ENCODE data around the gene SLC6A20. TPM values are rescaled to one million over a fixed set of nuclear protein-coding genes. Genes with fewer than 3 reads are reported as not detected.

The SLC6A20 gene
- total RNA-seq, 2 donors from 2014 or later = not detected

DNA sequence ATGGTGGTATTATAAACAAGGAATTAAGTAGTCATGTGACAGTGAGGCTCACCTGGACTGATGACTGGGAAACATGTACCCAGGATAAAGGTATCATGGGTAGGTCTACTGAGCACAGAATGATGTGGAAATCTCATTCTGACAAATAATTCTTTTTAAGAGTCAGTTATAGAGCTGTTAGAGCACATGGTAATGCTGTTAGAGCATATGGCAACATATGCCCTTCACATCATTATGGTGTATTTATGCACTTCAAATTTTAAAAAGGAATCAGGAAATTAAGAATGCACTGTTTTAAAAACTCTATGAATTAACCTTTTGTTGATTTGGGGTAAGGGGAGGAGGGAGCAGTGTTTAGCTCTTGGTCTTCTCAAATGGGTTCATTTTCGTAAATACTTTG lies 1.7 kb downstream of the SLC6A20 start:
- Histone ChIP-seq H3K27me3 (peaks cover 0 to 9% of the 10 kb centered on the region in 2 donors), H3K36me3 (no peaks in the 10 kb centered on the region), H3K4me1 (peaks cover 0 to 11% of the 10 kb centered on the region in 2 donors), H3K27ac (no peak overlapping the region), H3K4me3 (no peak overlapping the region), H3K9me3 (peaks cover 0 to 6% of the 10 kb centered on the region in 2 donors)
- TF ChIP-seq, protein P1, sequence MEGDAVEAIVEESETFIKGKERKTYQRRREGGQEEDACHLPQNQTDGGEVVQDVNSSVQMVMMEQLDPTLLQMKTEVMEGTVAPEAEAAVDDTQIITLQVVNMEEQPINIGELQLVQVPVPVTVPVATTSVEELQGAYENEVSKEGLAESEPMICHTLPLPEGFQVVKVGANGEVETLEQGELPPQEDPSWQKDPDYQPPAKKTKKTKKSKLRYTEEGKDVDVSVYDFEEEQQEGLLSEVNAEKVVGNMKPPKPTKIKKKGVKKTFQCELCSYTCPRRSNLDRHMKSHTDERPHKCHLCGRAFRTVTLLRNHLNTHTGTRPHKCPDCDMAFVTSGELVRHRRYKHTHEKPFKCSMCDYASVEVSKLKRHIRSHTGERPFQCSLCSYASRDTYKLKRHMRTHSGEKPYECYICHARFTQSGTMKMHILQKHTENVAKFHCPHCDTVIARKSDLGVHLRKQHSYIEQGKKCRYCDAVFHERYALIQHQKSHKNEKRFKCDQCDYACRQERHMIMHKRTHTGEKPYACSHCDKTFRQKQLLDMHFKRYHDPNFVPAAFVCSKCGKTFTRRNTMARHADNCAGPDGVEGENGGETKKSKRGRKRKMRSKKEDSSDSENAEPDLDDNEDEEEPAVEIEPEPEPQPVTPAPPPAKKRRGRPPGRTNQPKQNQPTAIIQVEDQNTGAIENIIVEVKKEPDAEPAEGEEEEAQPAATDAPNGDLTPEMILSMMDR (IDR thresholded peaks at IDR 0.05) = no peak
- DNase-seq (ENCODE audit: low spot score) = no peak

DNA sequence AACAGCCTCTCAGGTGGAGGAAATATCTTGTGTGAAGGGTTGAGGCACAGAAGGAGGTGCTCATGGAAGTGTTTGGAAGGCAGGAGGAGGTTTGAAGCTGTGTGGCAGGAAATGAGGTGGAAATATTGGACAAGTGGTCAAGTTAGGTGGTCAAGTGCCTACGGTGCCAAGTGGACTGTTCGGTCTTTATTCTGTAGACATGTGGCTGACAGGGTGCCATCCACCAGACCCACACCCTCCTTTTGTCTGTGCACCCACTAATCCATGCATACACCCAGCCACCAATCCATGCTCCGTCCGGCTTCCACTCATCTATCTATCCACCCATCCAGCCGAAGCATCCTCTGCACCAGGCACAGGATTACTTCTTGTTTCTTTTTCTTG lies 2.2 kb downstream of the SLC6A20 start:
- Histone ChIP-seq H3K4me3 (no peak overlapping the region), H3K36me3 (no peaks in the 10 kb centered on the region), H3K27me3 (peaks cover 0 to 9% of the 10 kb centered on the region in 2 donors), H3K4me1 (peaks cover 0 to 11% of the 10 kb centered on the region in 2 donors), H3K9me3 (peaks cover 0 to 11% of the 10 kb centered on the region in 2 donors), H3K27ac (no peak overlapping the region)
- peak; percentile 38 for DNase-seq (ENCODE audit: low spot score)
- TF ChIP-seq, protein P1 (IDR thresholded peaks at IDR 0.05) = no peak

DNA sequence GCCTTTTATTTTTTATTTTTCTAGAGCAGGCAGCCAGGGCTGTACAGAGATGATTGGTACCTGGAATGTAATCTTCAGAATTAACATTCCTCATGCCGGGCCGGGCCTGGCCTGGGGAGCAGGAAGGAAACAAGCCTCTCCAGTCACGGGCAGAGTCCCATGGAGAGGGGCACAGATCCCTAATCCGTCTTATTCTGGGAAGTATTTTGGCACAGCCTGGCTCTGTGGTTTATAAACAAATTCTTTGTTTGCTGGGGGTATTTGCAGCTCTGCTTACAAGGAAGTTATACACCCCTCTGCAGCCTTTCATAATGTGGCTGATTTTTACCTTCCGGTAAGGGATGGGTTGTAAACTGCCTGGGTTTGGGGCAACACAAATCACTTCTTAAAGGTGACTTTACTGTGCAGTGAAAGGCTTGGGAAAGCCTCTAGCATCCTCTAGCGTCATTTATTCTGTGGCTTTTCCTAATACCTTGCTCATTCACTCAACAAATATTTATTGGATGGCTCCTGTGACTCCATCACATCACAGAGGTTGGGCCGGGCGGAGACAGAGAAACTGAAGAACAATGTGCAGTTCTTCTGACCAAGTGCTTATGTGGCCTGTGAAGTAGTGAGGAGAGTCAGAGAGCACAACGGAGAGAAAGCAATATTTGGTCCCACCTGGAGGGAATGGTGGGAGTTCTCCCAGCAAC lies 2.7 kb downstream of the SLC6A20 start:
- Histone ChIP-seq H3K4me1 (peaks cover 0 to 11% of the 10 kb centered on the region in 2 donors), H3K9me3 (peaks cover 0 to 14% of the 10 kb centered on the region in 2 donors), H3K36me3 (no peaks in the 10 kb centered on the region), H3K4me3 (no peak overlapping the region), H3K27me3 (peaks cover 0 to 9% of the 10 kb centered on the region in 2 donors), H3K27ac (no peak overlapping the region)
- TF ChIP-seq, protein P1 (IDR thresholded peaks at IDR 0.05) = no peak
- DNase-seq (ENCODE audit: low spot score) = peak; percentile 28

DNA sequence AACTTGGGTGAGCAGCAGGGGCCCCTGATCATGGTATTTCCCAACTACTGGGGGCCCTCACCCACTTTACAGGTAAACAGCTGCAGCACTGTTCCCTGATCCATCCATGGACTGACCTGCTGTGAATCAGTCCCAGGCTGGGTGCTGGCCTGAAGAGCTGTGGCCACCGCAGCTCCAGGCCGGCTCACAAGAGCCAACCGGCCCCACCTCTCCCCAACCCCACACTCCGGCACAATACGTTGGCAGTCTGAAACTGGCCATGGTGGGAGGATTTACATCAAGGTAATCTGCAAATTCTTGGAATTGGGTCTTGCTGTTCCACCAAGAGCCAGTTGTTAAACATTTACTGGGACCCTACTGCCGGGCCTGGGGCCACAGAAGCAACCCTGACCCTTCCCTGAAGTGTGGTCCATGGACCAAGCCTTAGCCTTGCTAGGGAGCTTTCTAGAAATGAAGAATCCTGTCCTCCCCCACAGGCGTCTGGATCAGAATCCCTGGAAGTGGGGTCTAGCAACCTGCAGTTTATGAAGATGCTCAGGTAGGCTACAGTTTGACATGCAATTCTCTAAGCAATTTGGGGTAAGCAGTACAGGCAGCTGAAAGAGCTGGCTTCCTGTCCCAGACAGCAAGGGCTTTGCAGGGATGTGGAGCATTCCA lies 3.7 kb downstream of the SLC6A20 start:
- H3K27me3 ChIP-seq = peaks cover 0 to 9% of the 10 kb centered on the region in 2 donors
- no peak overlapping the region for H3K4me3 ChIP-seq
- TF ChIP-seq, protein P1 (IDR thresholded peaks at IDR 0.05) = no peak
- peaks cover 0 to 14% of the 10 kb centered on the region in 2 donors for H3K9me3 ChIP-seq
- H3K27ac ChIP-seq = no peak overlapping the region
- peaks cover 0 to 11% of the 10 kb centered on the region in 2 donors for H3K4me1 ChIP-seq
- H3K36me3 ChIP-seq = no peaks in the 10 kb centered on the region
- DNase-seq (ENCODE audit: low spot score) = peak; percentile 36

DNA sequence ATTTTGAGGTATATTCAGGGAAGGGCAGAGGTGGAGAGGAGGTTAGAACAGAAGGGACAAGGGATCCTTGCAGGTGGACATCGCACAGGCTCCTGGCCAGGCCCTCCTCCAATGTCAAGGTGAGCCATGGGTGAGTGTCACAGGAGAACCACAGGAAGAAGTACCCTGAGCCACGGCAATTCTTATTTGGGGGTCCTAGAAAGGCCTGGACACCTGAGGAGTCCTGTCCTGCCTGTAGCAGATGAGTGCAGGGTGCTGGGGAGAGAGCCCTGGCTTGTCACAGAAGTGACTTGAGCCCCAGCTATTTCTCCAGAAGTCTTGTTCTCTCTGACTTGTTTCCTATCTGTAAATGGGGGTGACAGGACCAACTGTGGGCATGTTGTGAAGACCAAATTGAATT lies 4.3 kb downstream of the SLC6A20 start:
- Histone ChIP-seq H3K27me3 (peaks cover 0 to 9% of the 10 kb centered on the region in 2 donors), H3K4me3 (no peak overlapping the region), H3K4me1 (peaks cover 0 to 11% of the 10 kb centered on the region in 2 donors), H3K36me3 (no peaks in the 10 kb centered on the region), H3K27ac (no peak overlapping the region), H3K9me3 (peaks cover 0 to 14% of the 10 kb centered on the region in 2 donors)
- TF ChIP-seq, protein P1 (IDR thresholded peaks at IDR 0.05) = no peak
- DNase-seq (ENCODE audit: low spot score) = peak; percentile 13
